Pancreas (tissue), 10 donors: ENCODE data around the gene EPGN. TPM values are rescaled to one million over a fixed set of nuclear protein-coding genes. Genes with fewer than 3 reads are reported as not detected.
A peak's percentile ranks its signal among the peaks of the same experiment; 100 is the strongest.

ENCODE experiments used
- ATAC-seq, 4 donors: fragments of 200-7000 bp; cut with Tn5 transposase; one replicate each; pipeline versions ENCODE4 v1.8.0 to v1.9.1; 2020; ENCODE audit warnings: mild to moderate bottlenecking in 4 of 4, moderate library complexity in 4 of 4
- DNase-seq, 6 donors: peaks; one replicate each; pipeline ENCODE4 v3.0.0-alpha.2; 2020
- FAIRE-seq: peaks from 2 replicates; lab custom pipeline; 2012; peaks lifted over from hg19 to GRCh38; lab: Jason Lieb, UNC
- H3K27ac ChIP-seq, 4 donors: fragments of 200-600 bp; sonication (generic); 1 replicate in 3 of 4; 2 replicates in 1 of 4; pipeline versions ENCODE4 v1.5.0 to v1.8.0; 2020
- H3K27me3 ChIP-seq, 4 donors: fragments of 200-600 bp; one replicate each; pipeline ENCODE4 v1.8.0; 2021
- H3K36me3 ChIP-seq, 3 donors: fragments of 200-600 bp; sonication (generic) in 1 of 3; one replicate each; pipeline versions ENCODE4 v1.5.0 to v1.8.0; 2020 to 2021
- H3K4me1 ChIP-seq, 3 donors: fragments of 200-600 bp; one replicate each; pipeline ENCODE4 v1.8.0; 2021
- H3K4me3 ChIP-seq, 4 donors: fragments of 200-600 bp; sonication (generic) in 2 of 4; one replicate each; pipeline versions ENCODE4 v1.5.0 to v1.8.0; 2020 to 2021
- H3K9me3 ChIP-seq, 4 donors: fragments of 200-600 bp; one replicate each; pipeline ENCODE4 v1.8.0; 2021
- WGBS, 2 donors: extraction: QIAGEN DNeasy Blood & Tissue Kit; methylation state at CpG; one replicate each; pipeline ENCODE4 v1.1.7; 2013; 5-methylcytosine and 5-hydroxymethylcytosine counted together
- intact Hi-C, 3 donors: fragments of 100-400 bp; cut with DNase I; formaldehyde crosslinking; loops; one replicate each; pipeline versions ENCODE4 v1.11.1 to v1.14.2; 2022
- polyA plus RNA-seq, 2 donors: library from polyadenylated mRNA; stranded (reverse); fragments of 200-250 nt; gene quantifications; one replicate each; pipeline ENCODE4 v1.2.3, GENCODE V29; 2013
- total RNA-seq, 6 donors: library from RNA; stranded (reverse); fragmentation: NEBNext Ultra II Directional in 4 of 6; extraction: Animal tissue kit (Norgen Biotek cat#: 25700) in 4 of 6; gene quantifications; one replicate each; pipeline versions ENCODE4 v1.2.1 to v1.2.4, GENCODE V29; 2021 to 2023
- TF ChIP-seq, protein P1 (sequence below), 4 donors: fragments of 200-600 bp; sonication (generic) in 3 of 4; IDR thresholded peaks; one replicate each; pipeline versions ENCODE4 v1.5.0 to v1.8.0; 2021; ENCODE audit warnings: antibody characterized with exemption in 4 of 4
- donor health status: healthy with polysubstance abuse.
- donor health status: DM: no; HTN: no; CAD: no; lungs with moderate emphysema.
- donor health status: DM: no; HTN: no; CAD: no.
- donor health status: control.
- donor health status: control.
- donor health status: Bipolar disorder and iron deficiency.
- donor health status: DM: yes; HTN: yes; CAD: no.
- donor health status: DM: no; HTN: no; CAD: no.
- donor health status: DM: no; HTN: no; CAD: no.
- donor health status: DM: yes; HTN: yes; CAD: no.

Gene EPGN
- total and polyA plus RNA-seq, 8 donors, result 0.24 TPM; not detected in 7

- intact Hi-C loops, result no loop called here
- no peaks in the 10 kb centered on the region for H3K36me3 ChIP-seq
- DNase-seq, result no peak
- no peak for FAIRE-seq
- H3K27me3 ChIP-seq, result no peaks in the 10 kb centered on the region
- no peaks in the 10 kb centered on the region for H3K4me1 ChIP-seq
- TF ChIP-seq, protein P1, sequence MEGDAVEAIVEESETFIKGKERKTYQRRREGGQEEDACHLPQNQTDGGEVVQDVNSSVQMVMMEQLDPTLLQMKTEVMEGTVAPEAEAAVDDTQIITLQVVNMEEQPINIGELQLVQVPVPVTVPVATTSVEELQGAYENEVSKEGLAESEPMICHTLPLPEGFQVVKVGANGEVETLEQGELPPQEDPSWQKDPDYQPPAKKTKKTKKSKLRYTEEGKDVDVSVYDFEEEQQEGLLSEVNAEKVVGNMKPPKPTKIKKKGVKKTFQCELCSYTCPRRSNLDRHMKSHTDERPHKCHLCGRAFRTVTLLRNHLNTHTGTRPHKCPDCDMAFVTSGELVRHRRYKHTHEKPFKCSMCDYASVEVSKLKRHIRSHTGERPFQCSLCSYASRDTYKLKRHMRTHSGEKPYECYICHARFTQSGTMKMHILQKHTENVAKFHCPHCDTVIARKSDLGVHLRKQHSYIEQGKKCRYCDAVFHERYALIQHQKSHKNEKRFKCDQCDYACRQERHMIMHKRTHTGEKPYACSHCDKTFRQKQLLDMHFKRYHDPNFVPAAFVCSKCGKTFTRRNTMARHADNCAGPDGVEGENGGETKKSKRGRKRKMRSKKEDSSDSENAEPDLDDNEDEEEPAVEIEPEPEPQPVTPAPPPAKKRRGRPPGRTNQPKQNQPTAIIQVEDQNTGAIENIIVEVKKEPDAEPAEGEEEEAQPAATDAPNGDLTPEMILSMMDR (IDR thresholded peaks at IDR 0.05), result no peak
- ATAC-seq, result no peak
- no peaks in the 10 kb centered on the region for H3K9me3 ChIP-seq
- H3K4me3 ChIP-seq, result no peak overlapping the region
- no peak overlapping the region for H3K27ac ChIP-seq
Measured at GRCh38 chr4:74282926-74283325, 25.3 kb upstream of the EPGN start.

DNA sequence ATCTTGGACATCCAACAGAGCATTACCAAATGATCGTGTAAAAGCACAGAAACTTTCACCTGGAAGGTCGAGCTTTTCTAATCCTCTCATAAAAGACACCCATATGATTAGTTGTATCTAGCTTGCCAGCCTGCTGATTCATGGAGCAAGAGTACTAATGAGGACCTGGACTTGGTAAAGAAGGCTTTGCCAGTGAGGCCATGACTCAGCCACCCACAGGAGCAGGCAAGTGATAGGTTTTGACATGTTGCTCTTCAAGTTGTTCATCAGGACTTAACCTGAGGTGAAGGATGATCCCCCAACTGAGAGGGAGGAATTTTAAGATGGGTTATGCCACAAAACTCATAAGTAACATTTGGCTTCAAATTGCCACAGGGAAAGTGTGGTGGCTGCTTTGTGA, 24.7 kb upstream of the EPGN start:
- DNase-seq (no peak), ATAC-seq (peak in 2 of 4 donors; percentile 46 to 54), FAIRE-seq (no peak)
- Histone ChIP-seq H3K27ac (no peak overlapping the region), H3K9me3 (no peaks in the 10 kb centered on the region), H3K4me1 (no peaks in the 10 kb centered on the region), H3K27me3 (no peaks in the 10 kb centered on the region), H3K36me3 (no peaks in the 10 kb centered on the region), H3K4me3 (no peak overlapping the region)
- TF ChIP-seq, protein P1 (IDR thresholded peaks at IDR 0.05), result no peak
- intact Hi-C loops, result no loop called here
- WGBS, 2 donors, result 90 to 91% methylated on average over 2 of the region's 2 CpGs

DNA sequence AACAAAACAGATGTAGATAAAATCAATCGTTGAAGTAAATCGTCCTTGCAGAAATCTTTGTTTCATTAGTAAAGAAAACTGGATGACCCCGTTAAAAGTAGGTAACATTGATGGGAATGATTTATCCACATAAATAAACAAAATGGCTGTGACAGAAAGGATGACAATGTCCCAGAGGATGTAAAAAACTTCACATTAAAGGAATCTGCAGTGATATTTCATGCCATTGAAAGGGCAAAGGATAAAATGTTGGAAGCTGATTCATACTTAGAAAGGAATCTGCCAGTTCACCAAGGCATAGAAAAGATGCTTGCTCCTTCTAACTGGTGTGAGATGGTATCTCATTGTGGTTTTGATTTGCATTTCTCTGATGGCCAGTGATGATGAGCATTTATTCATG, 24.2 kb upstream of the EPGN start:
- Histone ChIP-seq H3K27ac (no peak overlapping the region), H3K27me3 (no peaks in the 10 kb centered on the region), H3K36me3 (no peaks in the 10 kb centered on the region), H3K4me3 (no peak overlapping the region), H3K9me3 (no peaks in the 10 kb centered on the region), H3K4me1 (no peaks in the 10 kb centered on the region)
- ATAC-seq (no peak), DNase-seq (no peak), FAIRE-seq (no peak)
- 16 to 26% methylated on average over 3 of the region's 3 CpGs for WGBS, 2 donors
- TF ChIP-seq, protein P1 (IDR thresholded peaks at IDR 0.05), result no peak
- intact Hi-C loops, result no loop called here

DNA sequence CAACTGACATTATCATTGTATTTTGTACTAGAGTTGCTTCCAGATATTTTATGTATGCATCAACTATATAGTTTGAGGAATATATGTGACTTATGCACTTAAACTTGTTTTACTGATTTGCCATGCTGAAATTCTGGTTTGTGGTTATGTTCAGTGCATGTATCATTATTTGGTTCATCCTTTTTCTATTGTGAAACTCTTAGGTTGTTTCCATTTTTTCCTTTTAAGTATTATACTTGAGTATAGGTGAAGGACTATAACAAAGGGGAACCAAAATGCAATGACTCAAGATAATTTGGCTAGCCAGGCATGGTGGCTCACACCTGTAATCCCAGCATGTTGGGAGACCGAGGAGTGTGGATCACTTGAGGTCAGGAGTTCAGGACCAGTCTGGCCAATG, 21.1 kb upstream of the EPGN start:
- Histone ChIP-seq H3K4me3 (no peak overlapping the region), H3K27ac (no peak overlapping the region), H3K27me3 (no peaks in the 10 kb centered on the region), H3K9me3 (no peaks in the 10 kb centered on the region), H3K36me3 (no peaks in the 10 kb centered on the region), H3K4me1 (no peaks in the 10 kb centered on the region)
- DNase-seq (no peak), FAIRE-seq (no peak), ATAC-seq (no peak)
- WGBS, 2 donors, result 93 to 94% methylated on average over 1 of the region's 1 CpG
- TF ChIP-seq, protein P1 (IDR thresholded peaks at IDR 0.05), result no peak
- intact Hi-C loops, result no loop called here

DNA sequence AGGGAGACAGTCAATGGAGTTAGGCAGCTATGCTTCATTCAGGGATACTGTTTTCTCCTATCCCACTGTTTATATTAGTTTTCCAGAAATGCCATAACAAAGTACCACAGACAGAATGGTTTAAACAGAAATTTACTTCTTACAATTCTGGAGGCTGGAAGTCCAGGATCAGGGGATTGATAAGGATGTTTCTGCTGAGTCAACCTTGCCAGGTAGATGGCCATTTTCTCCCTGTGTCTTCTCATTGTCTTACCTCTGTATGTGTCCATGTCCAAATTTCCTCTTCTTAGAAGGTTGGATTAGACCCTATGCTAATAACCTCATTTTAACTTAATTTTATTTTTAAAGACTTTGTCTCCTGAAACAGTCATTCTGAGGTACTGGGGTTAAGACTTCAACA, 20.5 kb upstream of the EPGN start:
- DNase-seq (no peak), FAIRE-seq (no peak), ATAC-seq (no peak)
- Histone ChIP-seq H3K9me3 (no peaks in the 10 kb centered on the region), H3K4me1 (no peaks in the 10 kb centered on the region), H3K4me3 (no peak overlapping the region), H3K27ac (no peak overlapping the region), H3K27me3 (no peaks in the 10 kb centered on the region), H3K36me3 (no peaks in the 10 kb centered on the region)
- TF ChIP-seq, protein P1 (IDR thresholded peaks at IDR 0.05), result no peak
- intact Hi-C loops, result no loop called here
